HG03558 (cell line): Measurements from ENCODE around the gene RPS15.

ENCODE experiments used
- ATAC-seq: cut with Tn5 transposase; IDR thresholded peaks from one replicate; pipeline ENCODE4 v1.9.1; 2021; ENCODE audit warnings: moderate number of reproducible peaks; ENCODE audit not compliant: unreplicated experiment; ENCODE audit errors: extremely low read depth

The RPS15 gene

DNA sequence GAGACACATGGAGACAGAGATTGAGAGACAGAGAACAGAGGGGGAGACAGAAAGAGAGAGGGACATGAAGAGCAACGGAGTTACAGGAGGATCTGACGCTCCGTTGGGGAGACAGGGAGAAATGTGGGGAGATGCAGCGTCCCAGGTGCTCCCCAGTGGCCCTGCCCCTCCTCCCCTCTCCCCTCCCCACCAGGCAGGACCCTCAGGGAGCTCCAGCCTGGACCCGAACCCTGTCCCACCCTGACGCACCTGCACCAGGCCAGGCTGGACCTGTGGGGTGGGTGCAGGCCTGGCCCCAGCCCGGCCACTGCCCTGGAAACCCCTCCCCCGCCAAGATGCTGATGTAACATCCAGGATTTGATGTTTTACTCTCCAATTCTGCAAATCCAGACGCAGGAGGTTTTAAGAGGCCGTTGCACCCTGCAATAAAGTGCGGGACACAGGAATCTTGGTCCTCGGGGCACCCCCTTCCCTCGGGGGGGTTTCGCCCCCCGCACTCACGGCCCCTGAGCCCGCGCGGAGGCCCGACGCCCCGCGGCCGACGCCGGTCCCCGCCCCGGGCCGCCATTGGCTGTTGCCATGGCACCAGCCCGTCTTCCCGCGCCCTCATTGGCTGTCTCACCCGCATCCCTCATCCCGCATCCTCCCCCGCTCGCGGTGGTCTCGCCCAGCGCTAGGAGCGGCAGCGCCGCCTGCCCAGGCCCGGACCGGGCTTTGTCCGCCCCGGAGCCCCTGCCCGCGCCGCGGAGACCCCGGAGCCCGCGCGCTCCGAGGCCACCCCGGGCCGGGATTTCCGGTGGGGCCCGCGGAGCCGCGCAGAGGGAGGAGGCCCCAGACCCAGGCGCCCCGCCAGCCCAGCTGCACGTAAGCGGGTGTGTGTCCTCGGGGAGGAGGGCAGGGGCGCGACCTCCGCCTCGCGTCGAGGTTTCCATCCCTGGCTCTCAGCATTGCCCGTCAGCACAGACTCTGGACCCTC lies 11.6 kb downstream of the RPS15 start, which contains the start of gene APC2:
Gene APC2, plus strand, starts transcription at position 655 of the 976 bp plus-strand sequence. CDS start 2,881 bp downstream, outside the sequence.
- no peak for ATAC-seq

DNA sequence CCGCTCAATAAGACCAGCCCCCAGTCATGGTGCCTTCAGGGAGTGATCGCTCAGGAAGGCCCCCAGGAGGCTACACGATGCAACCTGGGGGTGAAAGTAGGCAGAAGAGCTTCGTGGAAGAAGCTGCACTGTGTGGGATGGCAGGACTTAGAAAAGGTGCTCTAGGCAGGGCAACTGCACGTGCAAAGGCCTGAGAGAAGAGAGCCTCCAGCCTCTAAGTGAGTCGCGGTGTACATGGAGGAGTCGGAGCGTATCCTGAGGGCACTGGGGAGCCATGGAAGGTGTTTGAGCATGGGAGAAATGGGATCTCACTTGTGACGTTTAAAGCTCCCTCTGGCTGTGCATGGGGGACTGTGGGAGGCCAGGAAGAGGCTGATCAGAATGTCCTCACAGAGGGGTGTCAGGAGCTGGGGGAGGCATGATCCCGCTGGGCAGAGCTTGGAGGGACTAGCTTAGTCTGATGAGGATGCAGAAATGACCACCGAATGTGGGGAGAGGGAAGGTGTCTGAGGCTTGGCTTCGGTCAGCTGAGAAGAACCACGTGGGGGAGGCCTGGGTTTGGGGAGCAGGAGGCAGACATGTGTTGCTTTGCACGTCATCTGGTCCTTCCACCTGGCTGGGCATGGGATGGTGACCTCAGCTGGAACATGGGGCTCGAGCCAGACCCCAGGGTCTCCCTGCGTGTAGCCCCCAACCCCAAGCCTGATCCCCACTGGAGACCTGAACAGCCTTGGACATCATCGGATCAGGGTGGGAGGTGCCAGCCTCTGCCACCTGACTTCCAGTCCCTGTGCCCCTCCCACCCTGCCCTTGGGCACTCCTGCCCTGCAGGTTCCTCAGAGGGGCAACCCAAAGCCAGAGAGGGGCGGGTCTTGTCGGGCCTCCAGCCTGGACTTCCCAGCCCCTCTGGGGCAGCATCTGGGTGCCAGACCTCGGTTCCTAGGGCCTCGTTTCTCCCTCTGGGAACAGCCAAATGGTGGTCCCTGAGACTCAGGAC lies 12.8 kb downstream of the RPS15 start:
- ATAC-seq: no peak

DNA sequence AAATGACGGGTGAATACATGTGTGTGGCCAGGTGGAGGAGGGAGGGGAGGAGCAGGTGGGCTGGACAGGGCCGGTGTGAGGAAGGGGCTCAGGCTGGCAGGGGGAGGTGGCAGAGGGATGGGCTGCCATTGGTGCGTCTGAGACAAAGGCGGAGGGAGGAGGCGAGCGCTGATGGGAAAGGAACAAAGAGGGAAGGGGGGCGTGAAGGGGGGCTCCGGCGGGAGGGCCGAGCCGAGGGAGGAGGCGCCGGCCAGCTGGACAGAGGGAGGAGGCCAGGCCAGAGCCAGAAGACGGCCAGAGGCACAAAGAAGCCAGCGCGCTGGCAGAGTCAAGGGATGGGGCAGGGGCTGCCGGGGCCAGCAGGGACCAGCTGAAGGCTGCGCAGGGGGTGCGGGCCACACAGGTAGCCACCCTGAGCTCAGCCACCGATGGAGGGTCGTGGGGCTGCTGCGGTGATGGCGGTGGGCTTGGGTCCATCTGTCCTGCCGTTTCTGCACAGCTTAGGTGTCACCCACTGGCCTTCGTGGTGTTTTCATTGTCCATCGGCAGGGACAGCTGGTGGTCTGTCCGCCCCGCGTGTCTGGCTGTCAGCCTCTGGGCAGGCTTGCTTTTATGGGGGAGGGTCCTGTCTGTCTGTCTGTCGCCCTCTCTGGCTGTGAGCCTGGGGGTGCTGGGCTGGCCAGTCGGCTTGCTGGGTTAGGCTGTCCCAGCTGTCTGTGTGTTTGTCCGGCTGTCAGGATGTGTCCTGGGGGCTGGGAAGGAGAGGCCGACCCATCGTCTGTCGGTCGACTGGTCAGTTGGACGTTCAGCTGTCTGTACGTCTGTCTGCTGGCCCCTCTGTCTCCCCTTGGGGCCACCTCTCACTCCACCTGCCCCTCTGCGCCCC lies 14.0 kb downstream of the RPS15 start:
- ATAC-seq: no peak

DNA sequence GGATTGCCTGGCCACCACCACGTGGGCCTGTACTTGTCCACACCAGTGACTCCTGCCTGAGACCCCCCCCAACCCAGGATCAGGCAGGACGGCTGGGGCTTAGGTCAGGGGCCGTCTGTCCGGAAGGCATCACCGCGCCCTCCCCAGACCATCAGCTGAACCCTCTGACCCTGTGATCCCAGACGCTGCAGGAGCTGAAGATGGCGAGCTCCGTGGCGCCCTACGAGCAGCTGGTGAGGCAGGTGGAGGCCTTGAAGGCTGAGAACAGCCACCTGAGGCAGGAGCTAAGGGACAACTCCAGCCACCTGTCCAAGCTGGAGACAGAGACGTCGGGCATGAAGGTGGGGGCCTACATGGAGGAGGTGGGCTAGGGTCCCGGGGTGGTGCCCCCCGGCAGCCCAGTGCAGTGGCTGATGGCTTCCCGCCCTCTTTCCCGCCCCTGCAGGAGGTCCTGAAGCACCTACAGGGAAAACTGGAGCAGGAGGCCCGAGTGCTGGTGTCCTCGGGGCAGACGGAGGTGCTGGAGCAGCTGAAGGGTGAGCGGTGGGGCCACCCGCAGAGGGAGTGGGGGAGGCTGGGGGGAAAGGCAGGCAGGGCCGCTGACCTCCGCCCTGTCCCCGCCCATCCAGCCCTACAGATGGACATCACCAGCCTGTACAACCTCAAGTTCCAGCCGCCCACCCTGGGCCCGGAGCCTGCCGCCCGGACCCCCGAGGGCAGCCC lies 14.8 kb downstream of the RPS15 start:
- no peak for ATAC-seq

DNA sequence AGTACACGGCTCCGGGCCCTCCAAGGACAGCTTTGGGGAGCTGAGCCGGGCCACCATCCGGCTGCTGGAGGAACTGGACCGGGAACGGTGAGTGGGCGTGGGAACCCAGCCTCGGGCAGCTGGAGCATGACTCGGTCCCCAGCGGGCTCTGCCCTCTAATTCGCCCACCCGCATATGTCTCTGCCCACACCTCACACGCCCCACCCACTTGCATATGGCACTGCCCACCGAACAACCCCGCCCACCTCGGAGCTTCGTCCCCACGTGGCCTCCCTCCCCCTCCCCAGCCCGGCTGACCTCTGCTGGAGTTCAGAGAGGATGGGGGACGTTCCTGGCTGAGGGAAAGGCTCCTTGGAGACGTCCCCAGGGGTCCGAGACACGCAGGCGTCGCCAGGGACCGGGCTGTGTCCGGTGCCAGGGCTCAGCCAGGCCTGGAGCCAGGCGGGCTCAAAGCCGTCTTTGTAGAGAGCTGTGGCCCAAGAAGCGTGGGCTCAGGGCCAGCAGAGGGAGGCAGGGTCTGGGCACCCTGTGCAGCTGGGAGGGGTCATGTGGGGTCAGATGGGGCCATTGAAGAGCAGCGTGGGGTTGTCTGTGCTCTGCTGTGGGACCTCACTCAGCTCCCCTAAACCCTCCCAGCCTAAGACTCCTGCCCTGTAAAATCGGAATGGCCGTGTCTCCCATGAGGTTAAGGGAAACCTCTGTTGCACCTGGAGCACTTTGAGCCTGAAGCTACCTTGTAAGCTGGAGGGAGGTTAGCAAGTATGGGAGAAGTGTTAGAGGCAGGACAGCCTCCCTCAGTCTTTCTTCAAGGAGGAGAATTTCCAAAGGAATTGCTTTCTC lies 15.5 kb downstream of the RPS15 start:
- no peak for ATAC-seq

DNA sequence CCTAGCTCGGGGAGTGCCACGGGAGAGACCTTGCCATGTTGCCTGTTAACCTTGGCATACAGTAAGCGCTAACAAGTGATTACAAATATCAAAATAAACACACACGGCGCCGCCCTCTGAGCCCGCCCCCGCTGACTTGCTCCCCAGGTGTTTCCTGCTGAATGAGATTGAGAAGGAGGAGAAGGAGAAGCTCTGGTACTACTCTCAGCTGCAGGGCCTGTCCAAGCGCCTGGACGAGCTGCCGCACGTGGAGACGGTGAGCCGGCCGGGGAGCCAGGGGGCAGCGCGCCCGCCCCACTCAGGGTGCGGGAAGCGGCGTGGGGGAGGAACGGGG lies 16.8 kb downstream of the RPS15 start:
- ATAC-seq: no peak

DNA sequence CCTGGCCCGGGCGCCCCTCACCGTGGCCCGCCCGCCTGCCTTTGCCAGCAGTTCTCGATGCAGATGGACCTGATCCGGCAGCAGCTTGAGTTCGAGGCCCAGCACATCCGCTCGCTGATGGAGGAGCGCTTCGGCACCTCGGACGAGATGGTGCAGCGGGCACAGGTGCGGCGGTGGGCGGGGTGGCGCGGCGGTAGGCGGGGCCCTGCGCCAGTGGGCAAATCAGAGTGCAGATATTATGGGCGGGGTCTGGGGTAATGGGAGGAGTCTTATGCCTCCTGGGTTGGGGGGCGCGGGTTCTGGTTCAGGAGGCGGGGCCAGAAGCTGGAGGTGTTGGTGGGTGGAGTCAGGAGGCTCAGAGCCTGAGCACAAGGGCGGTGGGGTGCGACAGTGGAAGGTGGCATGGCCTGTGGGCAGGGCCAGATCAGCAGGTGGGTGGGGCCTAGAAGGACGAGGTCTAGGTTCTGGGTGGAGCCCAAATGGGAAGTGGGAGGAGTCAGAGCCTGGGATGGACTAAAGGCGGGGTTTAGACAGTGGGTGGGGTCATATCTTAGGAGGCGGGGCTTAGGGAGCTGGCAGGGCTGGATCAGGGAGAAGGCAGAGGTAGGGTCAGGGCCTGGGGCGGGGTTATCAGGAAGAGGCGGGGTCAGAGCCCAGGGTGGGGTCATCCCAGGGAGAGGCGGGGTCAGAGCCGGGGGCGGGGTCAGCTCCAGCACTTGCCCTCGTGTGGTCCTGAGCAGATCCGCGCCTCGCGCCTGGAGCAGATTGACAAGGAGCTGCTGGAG lies 17.3 kb downstream of the RPS15 start:
- no peak for ATAC-seq

DNA sequence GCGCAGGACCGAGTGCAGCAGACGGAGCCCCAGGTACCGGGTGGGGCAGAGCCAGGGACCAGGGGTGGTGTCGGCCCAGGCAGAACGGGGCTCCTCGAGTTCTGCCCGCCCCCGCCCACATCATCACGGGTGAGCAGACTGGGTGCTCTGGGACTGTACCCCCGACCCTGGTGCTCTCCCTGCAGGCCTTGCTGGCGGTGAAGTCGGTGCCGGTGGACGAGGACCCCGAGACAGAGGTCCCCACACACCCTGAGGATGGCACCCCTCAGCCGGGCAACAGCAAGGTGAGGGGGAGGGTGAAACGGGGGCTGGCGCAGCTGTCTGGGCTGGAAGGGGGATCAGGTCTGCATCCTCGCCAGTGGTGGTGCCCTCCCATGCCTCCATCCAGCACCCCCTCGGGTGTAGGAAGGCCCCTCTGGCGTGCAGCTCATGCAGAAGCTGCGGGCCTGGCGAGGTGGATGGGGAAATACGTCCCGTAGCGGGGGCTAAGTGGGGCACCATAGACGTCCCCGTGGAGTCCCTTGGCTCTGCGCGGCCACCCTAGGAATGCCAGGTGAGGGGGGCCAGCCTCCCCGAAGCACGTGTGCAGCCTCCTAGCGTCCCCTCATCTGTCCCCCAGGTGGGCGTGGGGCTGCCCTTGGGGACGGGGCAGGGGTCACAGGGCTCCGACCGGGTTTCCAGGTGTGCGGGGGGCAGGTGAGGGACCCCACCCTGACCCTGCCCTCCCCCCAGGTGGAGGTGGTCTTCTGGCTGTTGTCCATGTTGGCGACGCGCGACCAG lies 18.1 kb downstream of the RPS15 start:
- no peak for ATAC-seq

DNA sequence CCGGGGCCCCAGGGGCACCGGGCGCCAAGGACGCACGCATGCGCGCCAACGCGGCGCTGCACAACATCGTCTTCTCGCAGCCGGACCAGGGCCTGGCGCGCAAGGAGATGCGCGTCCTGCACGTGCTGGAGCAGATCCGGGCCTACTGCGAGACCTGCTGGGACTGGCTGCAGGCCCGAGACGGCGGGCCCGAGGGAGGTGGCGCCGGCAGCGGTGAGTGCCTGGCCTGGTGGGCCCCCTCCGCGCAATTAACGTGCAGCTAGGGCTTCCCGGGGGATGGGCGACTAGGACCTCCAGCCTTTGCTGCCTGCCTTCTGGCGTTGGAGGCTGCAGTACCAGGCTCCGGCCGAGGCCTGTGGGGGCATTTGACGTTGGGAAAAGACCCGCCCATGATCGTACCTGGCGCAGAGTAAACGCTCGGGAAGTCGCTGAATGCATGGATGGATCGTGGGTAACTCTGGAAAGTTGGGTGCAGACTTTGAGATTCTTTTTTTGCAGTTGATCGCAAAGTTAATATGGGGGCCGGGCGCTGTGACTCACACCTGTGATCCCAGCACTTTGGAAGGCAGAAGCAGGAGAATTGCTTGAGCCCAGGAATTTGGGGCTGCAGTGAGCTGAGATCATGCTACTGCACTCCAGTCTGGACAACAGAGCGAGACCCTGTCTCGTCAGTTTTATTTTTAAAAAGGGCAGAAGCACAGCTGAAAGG lies 19.0 kb downstream of the RPS15 start:
- ATAC-seq: no peak

DNA sequence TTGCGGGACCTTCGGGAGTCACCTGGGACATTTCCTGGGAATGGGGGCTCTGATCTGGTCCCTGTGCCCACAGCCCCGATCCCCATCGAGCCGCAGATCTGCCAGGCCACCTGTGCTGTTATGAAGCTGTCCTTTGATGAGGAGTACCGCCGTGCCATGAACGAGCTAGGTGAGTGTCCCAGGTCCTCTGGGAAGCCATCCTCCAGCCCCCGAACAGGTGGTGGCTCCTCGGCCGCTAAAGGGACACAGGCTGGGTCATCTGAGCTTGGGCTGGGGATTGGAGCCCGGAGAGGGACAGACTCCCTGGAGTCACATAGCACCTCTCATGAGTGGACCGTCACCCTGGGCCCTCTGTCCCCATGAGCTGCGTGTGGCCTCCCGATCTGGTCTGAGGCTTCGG lies 19.7 kb downstream of the RPS15 start:
- no peak for ATAC-seq

DNA sequence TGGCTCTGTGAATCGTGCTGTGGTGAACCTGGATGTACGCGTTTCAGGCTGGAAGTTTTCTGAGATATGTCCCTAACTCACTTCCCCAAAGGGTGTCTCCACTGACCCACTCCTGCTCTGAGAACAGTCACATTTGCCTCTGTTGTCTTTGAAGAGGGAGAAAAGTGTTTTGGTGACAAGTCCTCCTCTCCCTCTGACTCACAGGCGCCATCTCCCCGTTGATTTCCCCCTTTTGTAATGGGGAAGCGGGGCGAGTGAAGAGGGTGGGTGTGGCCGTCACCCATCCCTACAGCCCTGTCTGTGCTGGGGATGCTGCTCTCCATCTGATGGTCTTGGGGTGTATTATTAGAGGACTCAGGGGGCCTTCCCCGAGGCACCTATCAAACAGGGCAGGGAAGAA lies 21.3 kb downstream of the RPS15 start:
- ATAC-seq: no peak

DNA sequence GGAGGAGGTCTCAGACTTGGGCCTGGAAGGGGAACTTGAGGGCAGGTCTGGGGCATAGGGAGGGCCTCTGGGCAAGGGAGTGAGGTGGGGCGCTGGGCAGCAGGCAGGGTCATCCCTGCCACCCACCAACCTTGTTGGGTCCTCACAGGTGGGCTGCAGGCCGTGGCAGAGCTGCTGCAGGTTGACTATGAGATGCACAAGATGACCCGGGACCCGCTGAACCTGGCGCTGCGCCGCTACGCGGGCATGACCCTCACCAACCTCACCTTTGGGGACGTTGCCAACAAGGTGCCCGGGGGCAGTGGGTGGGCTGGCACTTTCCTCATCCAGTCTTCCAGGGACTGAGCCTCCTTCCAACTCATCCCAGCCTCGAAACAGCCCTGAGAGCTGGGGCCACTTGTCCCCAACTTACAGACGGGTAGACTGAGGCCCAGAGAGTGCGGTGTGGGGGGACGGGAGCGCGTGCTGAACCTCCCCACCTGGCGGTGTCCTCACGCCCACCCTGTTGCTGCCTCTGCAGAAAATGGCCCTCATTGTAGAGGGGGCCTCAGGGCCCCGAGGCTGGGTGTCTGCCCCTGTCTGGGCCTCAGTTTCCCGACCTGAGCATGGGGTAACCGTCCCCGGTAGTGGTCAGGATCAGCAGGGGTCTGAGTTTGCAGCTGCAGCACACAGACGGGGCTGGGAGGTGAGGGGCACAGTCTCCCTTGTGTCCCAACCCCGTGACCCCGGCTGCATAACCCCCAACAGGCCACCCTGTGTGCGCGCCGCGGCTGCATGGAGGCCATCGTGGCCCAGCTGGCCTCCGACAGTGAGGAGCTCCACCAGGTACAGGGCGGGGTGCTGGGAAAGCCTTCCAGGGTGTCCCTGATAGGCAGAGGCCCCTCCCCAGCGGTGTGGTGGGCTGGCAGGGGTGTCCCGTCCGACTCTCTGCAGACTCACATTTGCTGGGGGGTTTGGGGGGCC lies 22.1 kb downstream of the RPS15 start:
- ATAC-seq: no peak

DNA sequence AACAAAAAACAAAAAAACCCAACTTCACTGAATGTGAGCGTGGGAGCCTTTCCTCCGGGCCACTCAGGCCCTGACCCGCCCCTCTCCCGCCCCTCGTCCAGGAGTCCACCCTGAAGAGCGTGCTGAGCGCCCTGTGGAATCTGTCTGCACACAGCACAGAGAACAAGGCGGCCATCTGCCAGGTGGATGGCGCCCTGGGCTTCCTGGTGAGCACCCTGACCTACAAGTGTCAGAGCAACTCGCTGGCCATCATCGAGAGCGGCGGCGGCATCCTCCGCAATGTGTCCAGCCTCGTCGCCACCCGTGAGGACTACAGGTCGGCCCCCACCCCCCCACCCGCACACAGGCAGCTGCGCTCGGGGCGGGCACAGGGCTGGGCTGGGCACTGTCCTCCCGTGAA lies 23.7 kb downstream of the RPS15 start:
- ATAC-seq: no peak

DNA sequence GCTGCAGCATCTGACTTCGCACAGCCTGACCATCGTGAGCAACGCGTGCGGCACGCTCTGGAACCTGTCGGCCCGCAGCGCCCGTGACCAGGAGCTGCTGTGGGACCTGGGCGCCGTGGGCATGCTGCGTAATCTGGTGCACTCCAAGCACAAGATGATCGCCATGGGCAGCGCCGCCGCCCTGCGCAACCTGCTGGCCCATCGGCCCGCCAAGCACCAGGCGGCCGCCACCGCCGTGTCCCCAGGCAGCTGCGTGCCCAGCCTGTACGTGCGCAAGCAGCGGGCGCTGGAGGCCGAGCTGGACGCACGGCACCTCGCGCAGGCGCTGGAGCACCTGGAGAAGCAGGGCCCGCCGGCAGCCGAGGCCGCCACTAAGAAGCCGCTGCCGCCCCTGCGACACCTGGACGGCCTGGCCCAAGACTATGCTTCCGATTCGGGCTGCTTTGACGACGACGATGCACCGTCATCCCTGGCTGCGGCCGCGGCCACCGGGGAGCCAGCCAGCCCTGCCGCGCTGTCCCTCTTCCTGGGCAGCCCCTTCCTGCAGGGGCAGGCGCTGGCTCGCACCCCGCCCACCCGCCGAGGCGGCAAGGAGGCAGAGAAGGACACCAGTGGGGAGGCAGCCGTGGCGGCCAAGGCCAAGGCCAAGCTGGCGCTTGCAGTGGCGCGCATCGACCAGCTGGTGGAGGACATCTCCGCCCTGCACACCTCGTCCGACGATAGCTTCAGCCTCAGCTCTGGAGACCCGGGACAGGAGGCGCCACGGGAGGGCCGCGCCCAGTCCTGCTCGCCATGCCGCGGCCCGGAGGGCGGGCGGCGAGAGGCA lies 27.2 kb downstream of the RPS15 start:
- ATAC-seq: no peak
